ENCODE measurements around the gene SH3RF3. TPM values are rescaled to one million over a fixed set of nuclear protein-coding genes. Genes with fewer than 3 reads are reported as not detected.

The SH3RF3 gene
- total RNA-seq, 4 donors from 2014 or later = 2.4 to 5.5 (median 2.9) TPM

DNA sequence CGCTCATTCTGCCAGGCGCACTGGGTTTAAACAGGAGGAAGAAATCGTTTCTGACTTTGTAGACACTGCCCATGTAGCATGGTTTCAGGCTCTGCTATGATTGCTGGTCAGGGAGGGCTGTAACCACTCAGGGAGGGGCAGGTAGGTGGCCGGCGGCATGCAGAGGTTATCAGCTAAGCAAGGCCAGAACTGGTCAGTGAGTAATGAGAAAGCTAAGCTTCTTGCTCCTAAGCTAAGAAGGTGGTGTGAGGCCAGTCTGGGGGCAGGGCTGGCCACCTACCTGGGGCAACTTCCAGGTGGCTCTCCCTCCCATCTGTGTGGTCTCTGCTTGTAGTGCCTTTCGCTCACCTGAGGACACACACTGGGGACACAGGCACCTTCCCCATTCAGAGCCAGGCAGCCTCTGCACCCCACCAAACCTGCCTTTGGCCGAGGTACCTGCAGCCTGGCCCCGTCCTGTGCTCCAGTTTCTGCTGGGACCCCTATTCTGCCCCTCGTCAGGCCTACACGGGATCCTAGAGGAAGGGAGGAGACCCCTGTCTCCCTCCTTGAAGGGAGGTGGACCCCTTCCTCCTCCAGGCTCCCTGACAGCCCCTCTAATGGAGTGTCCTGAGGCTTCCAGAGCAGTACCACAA, 288.8 kb downstream of the SH3RF3 start:
- Histone ChIP-seq H3K27me3 (no peaks in the 10 kb centered on the region), H3K4me3 (no peak overlapping the region), H3K4me1 (peaks cover 0 to 14% (median 0%) of the 10 kb centered on the region in 3 donors), H3K36me3 (no peaks in the 10 kb centered on the region), H3K27ac (no peak overlapping the region), H3K9me3 (no peaks in the 10 kb centered on the region)
- 50 to 81% methylated on average over 1 to 3 of the region's 10 CpGs for WGBS, 2 donors
- TF ChIP-seq, protein P1, sequence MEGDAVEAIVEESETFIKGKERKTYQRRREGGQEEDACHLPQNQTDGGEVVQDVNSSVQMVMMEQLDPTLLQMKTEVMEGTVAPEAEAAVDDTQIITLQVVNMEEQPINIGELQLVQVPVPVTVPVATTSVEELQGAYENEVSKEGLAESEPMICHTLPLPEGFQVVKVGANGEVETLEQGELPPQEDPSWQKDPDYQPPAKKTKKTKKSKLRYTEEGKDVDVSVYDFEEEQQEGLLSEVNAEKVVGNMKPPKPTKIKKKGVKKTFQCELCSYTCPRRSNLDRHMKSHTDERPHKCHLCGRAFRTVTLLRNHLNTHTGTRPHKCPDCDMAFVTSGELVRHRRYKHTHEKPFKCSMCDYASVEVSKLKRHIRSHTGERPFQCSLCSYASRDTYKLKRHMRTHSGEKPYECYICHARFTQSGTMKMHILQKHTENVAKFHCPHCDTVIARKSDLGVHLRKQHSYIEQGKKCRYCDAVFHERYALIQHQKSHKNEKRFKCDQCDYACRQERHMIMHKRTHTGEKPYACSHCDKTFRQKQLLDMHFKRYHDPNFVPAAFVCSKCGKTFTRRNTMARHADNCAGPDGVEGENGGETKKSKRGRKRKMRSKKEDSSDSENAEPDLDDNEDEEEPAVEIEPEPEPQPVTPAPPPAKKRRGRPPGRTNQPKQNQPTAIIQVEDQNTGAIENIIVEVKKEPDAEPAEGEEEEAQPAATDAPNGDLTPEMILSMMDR (IDR thresholded peaks at IDR 0.05) = no peak
- no peak for TF ChIP-seq POLR2A (IDR thresholded peaks at IDR 0.05)
- DNase-seq = no peak
- intact Hi-C loops (cut with DNase I) = no loop called here

DNA sequence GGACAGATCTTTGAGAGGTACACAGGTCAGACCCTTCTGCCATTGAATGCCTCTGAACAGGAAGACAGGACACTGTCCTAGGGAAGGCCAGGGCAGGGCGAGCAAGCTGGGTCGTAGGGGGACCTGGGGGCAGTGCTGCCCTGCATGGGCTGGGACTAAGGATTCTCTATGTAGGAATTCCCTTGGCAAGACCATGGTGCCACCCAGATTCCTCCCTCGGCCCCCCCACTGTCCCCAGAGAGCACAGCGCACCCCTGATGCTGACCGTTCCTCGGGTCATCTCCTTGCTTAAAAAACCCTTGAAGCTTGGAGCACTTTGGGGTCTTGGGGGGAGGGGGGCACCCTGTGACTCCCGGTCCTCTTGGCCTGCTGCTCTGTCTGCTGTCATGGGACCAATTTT, 289.7 kb downstream of the SH3RF3 start:
- H3K4me3 ChIP-seq = no peak overlapping the region
- H3K4me1 ChIP-seq = peaks cover 0 to 14% (median 0%) of the 10 kb centered on the region in 3 donors
- no peaks in the 10 kb centered on the region for H3K27me3 ChIP-seq
- H3K9me3 ChIP-seq = no peaks in the 10 kb centered on the region
- DNase-seq = no peak
- intact Hi-C loops (cut with DNase I) = no loop called here
- no peak overlapping the region for H3K27ac ChIP-seq
- H3K36me3 ChIP-seq = no peaks in the 10 kb centered on the region
- TF ChIP-seq POLR2A (IDR thresholded peaks at IDR 0.05) = no peak
- WGBS, 2 donors = 76 to 80% methylated on average over 2 to 5 of the region's 7 CpGs

DNA sequence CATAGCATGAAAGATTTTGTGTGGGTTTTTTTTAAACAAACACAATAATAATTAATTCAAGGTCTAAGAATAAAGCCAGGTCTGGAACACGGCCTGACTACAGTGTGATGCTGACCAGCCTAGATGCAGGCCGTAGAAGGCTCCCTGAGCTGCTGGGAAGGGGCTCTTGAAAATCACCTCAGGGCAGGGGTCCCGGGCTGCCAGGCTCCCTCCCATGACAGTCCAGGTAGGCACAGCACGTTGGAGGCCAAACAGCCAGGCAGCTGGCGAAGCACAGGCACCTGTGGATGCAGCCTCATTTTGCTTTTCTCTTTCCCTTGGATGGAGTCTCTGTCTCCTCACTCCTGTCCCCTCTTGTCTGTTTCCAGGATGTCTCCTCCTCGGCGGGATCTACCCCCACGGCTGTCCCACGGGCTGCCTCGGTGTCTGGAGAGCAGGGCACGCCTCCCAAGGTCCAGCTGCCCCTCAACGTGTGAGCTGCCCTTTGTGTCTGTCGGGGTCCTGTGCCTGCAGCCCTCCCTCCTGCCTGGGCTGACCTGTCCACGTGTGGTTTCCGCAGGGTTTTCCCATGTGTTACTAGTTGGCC, 290.3 kb downstream of the SH3RF3 start:
- Histone ChIP-seq H3K4me1 (peaks cover 0 to 14% (median 0%) of the 10 kb centered on the region in 3 donors), H3K36me3 (no peaks in the 10 kb centered on the region), H3K27me3 (no peaks in the 10 kb centered on the region), H3K9me3 (no peaks in the 10 kb centered on the region), H3K27ac (no peak overlapping the region), H3K4me3 (no peak overlapping the region)
- intact Hi-C loops (cut with DNase I) = no loop called here
- TF ChIP-seq, protein P1 (IDR thresholded peaks at IDR 0.05) = no peak
- 81 to 90% methylated on average over 7 to 13 of the region's 15 CpGs for WGBS, 2 donors
- DNase-seq = no peak

DNA sequence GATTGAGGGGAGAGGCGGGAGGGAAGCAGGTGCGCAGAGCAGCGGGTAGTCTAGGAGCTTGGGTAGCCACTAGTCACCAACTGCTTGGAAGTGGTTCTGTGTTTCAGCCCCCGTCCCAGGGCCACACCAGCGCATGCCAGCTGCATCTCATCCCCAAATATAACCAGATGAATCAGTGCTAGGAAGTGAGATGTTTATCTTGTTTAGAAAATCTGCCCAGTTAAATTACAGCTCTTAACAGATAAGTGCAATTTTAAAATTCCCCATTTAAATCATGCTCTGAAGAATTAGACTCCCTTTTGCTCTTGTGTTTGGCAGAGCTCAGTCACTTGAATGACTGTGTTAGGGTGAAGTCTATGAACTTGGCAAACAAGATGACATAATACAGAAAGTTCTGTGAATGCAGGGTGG, 291.0 kb downstream of the SH3RF3 start:
- Histone ChIP-seq H3K36me3 (no peaks in the 10 kb centered on the region), H3K4me3 (no peak overlapping the region), H3K27ac (no peak overlapping the region), H3K27me3 (no peaks in the 10 kb centered on the region), H3K9me3 (no peaks in the 10 kb centered on the region), H3K4me1 (peaks cover 0 to 14% (median 0%) of the 10 kb centered on the region in 3 donors)
- DNase-seq = no peak
- TF ChIP-seq, protein P1 (IDR thresholded peaks at IDR 0.05) = no peak
- no peak for TF ChIP-seq POLR2A (IDR thresholded peaks at IDR 0.05)
- intact Hi-C loops (cut with DNase I) = no loop called here
- WGBS, 2 donors = 52 to 96% methylated on average over 3 to 5 of the region's 5 CpGs

DNA sequence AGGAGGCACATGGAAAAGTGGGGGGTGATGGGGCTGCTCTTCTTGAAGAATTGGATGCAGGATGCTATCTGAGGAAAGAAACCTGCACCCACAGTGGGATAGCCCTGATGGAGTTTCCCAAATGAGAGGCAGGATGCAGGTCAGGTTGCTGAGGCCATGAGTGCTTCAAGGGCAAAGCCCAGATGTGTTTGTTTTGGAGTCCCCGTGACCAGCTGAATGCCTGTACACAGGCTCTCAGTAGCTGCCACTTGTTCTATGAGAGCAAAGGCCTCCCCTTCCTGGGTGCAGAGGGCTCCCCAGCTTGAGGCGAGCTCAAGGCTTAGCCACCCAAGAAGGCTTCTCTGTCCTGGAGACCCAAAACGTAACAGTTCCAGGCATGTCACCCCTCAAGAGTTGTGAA, 292.1 kb downstream of the SH3RF3 start:
- TF ChIP-seq, protein P1 (IDR thresholded peaks at IDR 0.05) = no peak
- TF ChIP-seq POLR2A (IDR thresholded peaks at IDR 0.05) = no peak
- no peaks in the 10 kb centered on the region for H3K36me3 ChIP-seq
- no peak for DNase-seq
- 80% methylated on average over 2 of the region's 3 CpGs; no CpG with 5 or more reads in 1 of the 2 donors for WGBS, 2 donors
- no peaks in the 10 kb centered on the region for H3K27me3 ChIP-seq
- peaks cover 0 to 14% (median 0%) of the 10 kb centered on the region in 3 donors for H3K4me1 ChIP-seq
- no peak overlapping the region for H3K27ac ChIP-seq
- intact Hi-C loops (cut with DNase I) = no loop called here
- H3K9me3 ChIP-seq = no peaks in the 10 kb centered on the region
- no peak overlapping the region for H3K4me3 ChIP-seq
